RCC 7860 (cell line): Measurements from ENCODE around the gene ITGAX.

ENCODE experiments used
- DNase-seq: peaks from one replicate; pipeline ENCODE4 v3.0.0-alpha.2; 2015; ENCODE audit warnings: low spot score
- FAIRE-seq: peaks from 2 replicates; lab custom pipeline; 2012; peaks lifted over from hg19 to GRCh38; lab: Jason Lieb, UNC

ITGAX gene

DNA sequence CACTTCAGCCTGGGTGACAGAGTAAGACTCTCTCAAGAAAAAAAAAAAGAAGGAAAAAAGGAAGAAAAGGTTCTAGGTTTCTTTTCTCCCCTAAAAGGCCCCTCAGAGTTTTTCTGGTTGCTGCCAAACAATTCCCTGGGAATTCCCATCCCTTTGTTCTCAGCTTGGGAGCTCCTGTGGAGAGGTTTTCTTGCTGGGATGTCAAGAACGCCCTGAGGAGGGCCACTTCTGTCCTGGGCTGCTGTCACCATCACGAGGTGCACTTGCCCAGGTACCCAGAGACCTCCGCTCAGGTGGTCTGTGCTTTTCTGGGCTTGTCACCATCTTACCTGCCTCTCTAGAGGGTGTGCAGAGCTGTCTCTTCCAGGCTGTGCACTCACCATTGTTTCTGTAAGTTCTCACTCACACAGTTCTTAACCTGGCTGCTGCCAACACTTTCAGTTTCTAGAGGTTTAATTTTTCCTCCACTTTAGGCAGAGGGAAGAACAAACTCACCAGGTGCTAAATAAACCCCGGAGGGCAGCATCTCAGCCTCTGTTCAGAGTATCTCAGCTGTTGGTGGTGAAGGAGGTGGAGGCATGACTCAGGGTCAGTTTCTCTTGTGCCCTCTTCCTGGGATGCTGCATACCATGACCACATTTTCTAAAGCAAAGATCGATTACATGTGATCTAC, 75.5 kb downstream of the ITGAX start:
- DNase-seq (no peak), FAIRE-seq (no peak)
